GM12873 (cell line): ENCODE measurements around the gene MACIR.

ENCODE experiments used
- TF ChIP-seq, protein P1 (sequence below): IDR thresholded peaks from 2 replicates; pipeline ENCODE4 v1.5.1; 2012; ENCODE audit warnings: low read depth, mild to moderate bottlenecking, moderate library complexity, low read length, control low read depth; ENCODE audit not compliant: insufficient read depth; ENCODE audit errors: missing control alignments

The MACIR gene

GRCh38 chr5:103258368-103258956 is at the start of gene MACIR:
TSS of gene MACIR (plus strand) at chr5:103258763. CDS start at chr5:103275920, 17,157 bp downstream.
- TF ChIP-seq, protein P1, sequence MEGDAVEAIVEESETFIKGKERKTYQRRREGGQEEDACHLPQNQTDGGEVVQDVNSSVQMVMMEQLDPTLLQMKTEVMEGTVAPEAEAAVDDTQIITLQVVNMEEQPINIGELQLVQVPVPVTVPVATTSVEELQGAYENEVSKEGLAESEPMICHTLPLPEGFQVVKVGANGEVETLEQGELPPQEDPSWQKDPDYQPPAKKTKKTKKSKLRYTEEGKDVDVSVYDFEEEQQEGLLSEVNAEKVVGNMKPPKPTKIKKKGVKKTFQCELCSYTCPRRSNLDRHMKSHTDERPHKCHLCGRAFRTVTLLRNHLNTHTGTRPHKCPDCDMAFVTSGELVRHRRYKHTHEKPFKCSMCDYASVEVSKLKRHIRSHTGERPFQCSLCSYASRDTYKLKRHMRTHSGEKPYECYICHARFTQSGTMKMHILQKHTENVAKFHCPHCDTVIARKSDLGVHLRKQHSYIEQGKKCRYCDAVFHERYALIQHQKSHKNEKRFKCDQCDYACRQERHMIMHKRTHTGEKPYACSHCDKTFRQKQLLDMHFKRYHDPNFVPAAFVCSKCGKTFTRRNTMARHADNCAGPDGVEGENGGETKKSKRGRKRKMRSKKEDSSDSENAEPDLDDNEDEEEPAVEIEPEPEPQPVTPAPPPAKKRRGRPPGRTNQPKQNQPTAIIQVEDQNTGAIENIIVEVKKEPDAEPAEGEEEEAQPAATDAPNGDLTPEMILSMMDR: no peak

- TF ChIP-seq, protein P1: no peak
These were observed 49.5 kb upstream of the MACIR start for GRCh38 chr5:103209065-103209464.

GRCh38 chr5:103210952-103211351 is 47.6 kb upstream of the MACIR start:
- TF ChIP-seq, protein P1: no peak

DNA sequence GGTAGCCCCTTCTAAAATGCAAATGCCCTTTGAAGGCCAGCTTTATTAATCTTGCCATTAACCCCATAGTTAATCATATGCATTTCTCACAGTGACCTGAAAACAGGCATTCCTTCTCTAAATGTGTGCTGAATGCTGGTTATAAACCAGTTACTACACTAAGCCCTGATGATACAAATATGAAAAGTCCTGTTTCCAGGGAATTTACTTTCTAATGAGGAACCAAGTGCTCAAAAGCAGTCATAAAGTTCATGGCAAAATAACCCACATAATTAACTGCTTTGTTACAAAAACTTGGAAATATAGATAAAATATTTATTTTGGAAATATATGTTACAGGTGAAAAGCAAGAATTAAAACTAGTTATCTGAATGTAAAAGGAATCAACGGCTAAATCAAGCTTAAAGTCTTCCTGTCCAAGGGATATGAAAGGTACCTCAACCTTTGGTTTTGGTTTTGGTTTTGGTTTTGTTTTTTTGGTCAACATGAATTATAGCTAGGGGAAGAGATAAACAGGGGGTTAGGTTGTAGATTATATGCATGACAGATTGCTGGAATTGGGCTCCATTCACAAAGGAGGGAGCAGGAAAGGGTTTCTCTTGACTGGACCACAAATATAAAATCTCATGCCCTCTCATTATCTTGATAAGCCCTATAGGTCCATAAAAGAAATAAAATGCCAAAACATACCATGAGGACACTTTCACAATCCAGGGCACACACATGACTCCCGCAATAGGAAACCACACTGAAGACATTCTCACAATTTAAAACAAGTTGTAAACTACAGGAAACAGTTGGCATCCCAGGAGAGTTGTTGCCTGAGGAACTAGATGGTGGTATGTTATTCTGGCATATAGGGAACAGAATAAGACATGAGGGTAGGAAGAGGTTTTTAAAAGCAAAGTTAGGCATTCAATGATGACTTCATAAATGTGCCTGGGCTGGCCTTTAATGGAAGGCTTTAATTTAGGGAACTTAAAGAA is 46.7 kb upstream of the MACIR start:
- TF ChIP-seq, protein P1: no peak

- TF ChIP-seq, protein P1: no peak
These were observed 42.4 kb upstream of the MACIR start for GRCh38 chr5:103216137-103216536.

DNA sequence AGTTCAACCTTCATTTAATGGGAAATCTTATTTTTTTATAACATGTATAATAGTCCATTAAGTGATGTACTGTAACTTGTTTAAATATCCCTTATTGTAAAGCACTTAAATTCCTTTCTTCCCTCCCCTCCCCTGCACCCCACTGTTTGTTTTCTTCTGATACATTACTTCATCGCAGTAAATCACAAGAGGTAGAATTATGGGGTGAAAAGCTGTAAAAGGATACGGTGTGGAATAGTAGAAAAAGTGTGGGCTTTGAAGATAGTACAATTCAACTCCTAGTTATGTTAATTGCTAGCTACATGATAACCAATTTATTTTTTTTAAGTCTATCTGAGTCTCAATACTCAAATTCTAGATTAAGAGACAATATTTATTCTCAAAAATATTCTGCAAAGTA is 41.9 kb upstream of the MACIR start:
- TF ChIP-seq, protein P1: no peak

- TF ChIP-seq, protein P1: no peak
These were observed 41.5 kb upstream of the MACIR start for GRCh38 chr5:103217101-103217500.
